Activated CD4-positive, alpha-beta memory T cell treated with anti-CD3 and anti-CD28 coated beads for 36 hours (primary cell): Measurements from ENCODE around the gene AMBRA1. TPM values are rescaled to one million over a fixed set of nuclear protein-coding genes. Genes with fewer than 3 reads are reported as not detected.

Experiments used
- CTCF ChIA-PET: fragments of 350-600 bp; sonication (Branson Sonifier 250); formaldehyde crosslinking; loops from one replicate; lab custom pipeline; 2021; ENCODE audit warnings: antibody characterized with exemption, inconsistent platforms; lab: Charles Lee
- POLR2A ChIA-PET: fragments of 350-600 bp; sonication (Branson Sonifier 250); formaldehyde crosslinking; loops from one replicate; lab custom pipeline; 2021; ENCODE audit warnings: antibody characterized with exemption; lab: Charles Lee
- DNase-seq: peaks from one replicate; pipeline ENCODE4 v3.0.0-alpha.2; 2020
- H3K27ac Mint-ChIP-seq: one replicate; pipeline ENCODE4 v1.8.0; 2021; ENCODE audit warnings: mixed read lengths
- H3K27me3 Mint-ChIP-seq: one replicate; pipeline ENCODE4 v1.8.0; 2021; ENCODE audit warnings: mixed read lengths
- H3K36me3 Mint-ChIP-seq: one replicate; pipeline ENCODE4 v1.8.0; 2021; ENCODE audit warnings: mixed read lengths
- H3K4me1 Mint-ChIP-seq: one replicate; pipeline ENCODE4 v1.8.0; 2021; ENCODE audit warnings: low read depth, mixed read lengths
- H3K4me3 Mint-ChIP-seq: one replicate; pipeline ENCODE4 v1.8.0; 2021; ENCODE audit warnings: mild to moderate bottlenecking, mixed read lengths
- H3K9me3 Mint-ChIP-seq: one replicate; pipeline ENCODE4 v1.8.0; 2021; ENCODE audit warnings: mixed read lengths
- intact Hi-C: fragments of 100-400 bp; cut with micrococcal nuclease; formaldehyde crosslinking; loops from one replicate; pipeline ENCODE4 v1.15.1; 2023
- total RNA-seq, 2 experiments: library from RNA; stranded (reverse); gene quantifications; one replicate each; pipeline ENCODE4 v1.2.3, GENCODE V29; 2021

The AMBRA1 gene
- total RNA-seq, 2 experiments from 2014 or later = 22.5 to 24.1 TPM

- H3K4me1 Mint-ChIP-seq = peaks cover 8% of the 10 kb centered on the region
- H3K27me3 Mint-ChIP-seq = no peaks in the 10 kb centered on the region
- CTCF ChIA-PET = interaction anchor here (2.0 to 7.1 kb wide), 3 partner anchors 13 to 52 kb away, joined by 9 to 74 read pairs (median 19); no protein-coding TSS in a partner anchor
- peaks cover 40% of the 10 kb centered on the region for H3K36me3 Mint-ChIP-seq
- H3K27ac Mint-ChIP-seq = no peak overlapping the region
- POLR2A ChIA-PET = no interaction called here
- H3K4me3 Mint-ChIP-seq = no peak overlapping the region
- intact Hi-C loops = no loop called here
- no peaks in the 10 kb centered on the region for H3K9me3 Mint-ChIP-seq
- no peak for DNase-seq
Observed at GRCh38 chr11:46541593-46542371, 52.0 kb downstream of the AMBRA1 start.

GRCh38 chr11:46540807-46541206 lies 53.0 kb downstream of the AMBRA1 start:
- intact Hi-C loops = no loop called here
- H3K4me1 Mint-ChIP-seq = peaks cover 8% of the 10 kb centered on the region
- H3K36me3 Mint-ChIP-seq = peaks cover 36% of the 10 kb centered on the region
- no peak overlapping the region for H3K4me3 Mint-ChIP-seq
- H3K27me3 Mint-ChIP-seq = no peaks in the 10 kb centered on the region
- ChIA-PET CTCF (interaction anchor here (3.6 to 7.1 kb wide), 2 partner anchors 12 to 51 kb away, joined by 19 to 74 read pairs; no protein-coding TSS in a partner anchor), POLR2A (no interaction called here)
- no peaks in the 10 kb centered on the region for H3K9me3 Mint-ChIP-seq
- no peak overlapping the region for H3K27ac Mint-ChIP-seq
- no peak for DNase-seq

GRCh38 chr11:46537537-46538295 lies 56.1 kb downstream of the AMBRA1 start:
- H3K27ac Mint-ChIP-seq = no peak overlapping the region
- peaks cover 14% of the 10 kb centered on the region for H3K4me1 Mint-ChIP-seq
- no peak overlapping the region for H3K4me3 Mint-ChIP-seq
- no peaks in the 10 kb centered on the region for H3K27me3 Mint-ChIP-seq
- intact Hi-C loops = loop anchor here (2.0 to 10.0 kb wide), 4 partner anchors 47 to 293 kb away; no protein-coding TSS in a partner anchor
- CTCF ChIA-PET = interaction anchor here (0.8 to 7.1 kb wide), 20 partner anchors 8 to 169 kb away, joined by 3 to 74 read pairs (median 4); partner anchors contain the start of genes AMBRA1, CHRM4 and ZNF408
- DNase-seq = peak; percentile 76
- H3K36me3 Mint-ChIP-seq = peaks cover 13% of the 10 kb centered on the region
- no peaks in the 10 kb centered on the region for H3K9me3 Mint-ChIP-seq
- POLR2A ChIA-PET = no interaction called here

GRCh38 chr11:46537121-46537520 lies 56.7 kb downstream of the AMBRA1 start:
- Mint-ChIP-seq H3K9me3 (no peaks in the 10 kb centered on the region), H3K27me3 (no peaks in the 10 kb centered on the region), H3K4me3 (no peak overlapping the region), H3K4me1 (peaks cover 14% of the 10 kb centered on the region), H3K27ac (no peak overlapping the region), H3K36me3 (peaks cover 7% of the 10 kb centered on the region)
- CTCF ChIA-PET = interaction anchor here (0.6 to 7.1 kb wide), 8 partner anchors 11 to 185 kb away, joined by 3 to 74 read pairs (median 4); no protein-coding TSS in a partner anchor
- no peak for DNase-seq
- intact Hi-C loops = loop anchor here (2.0 to 10.0 kb wide), 4 partner anchors 46 to 292 kb away; no protein-coding TSS in a partner anchor
- POLR2A ChIA-PET = no interaction called here

- intact Hi-C loops = loop anchor here (2.0 to 10.0 kb wide), 4 partner anchors 45 to 291 kb away; no protein-coding TSS in a partner anchor
- no peak for DNase-seq
- H3K27me3 Mint-ChIP-seq = no peaks in the 10 kb centered on the region
- no peak overlapping the region for H3K27ac Mint-ChIP-seq
- CTCF ChIA-PET = interaction anchor here (0.7 to 7.1 kb wide), 8 partner anchors 40 to 293 kb away, joined by 3 to 74 read pairs (median 4); partner anchors contain the start of gene CHRM4
- H3K9me3 Mint-ChIP-seq = no peaks in the 10 kb centered on the region
- H3K4me1 Mint-ChIP-seq = peaks cover 16% of the 10 kb centered on the region
- no peaks in the 10 kb centered on the region for H3K36me3 Mint-ChIP-seq
- POLR2A ChIA-PET = no interaction called here
- H3K4me3 Mint-ChIP-seq = no peak overlapping the region
Observed at GRCh38 chr11:46535688-46536087, 58.1 kb downstream of the AMBRA1 start.

GRCh38 chr11:46534711-46535110 lies 59.1 kb downstream of the AMBRA1 start:
- H3K27ac Mint-ChIP-seq = no peak overlapping the region
- no peaks in the 10 kb centered on the region for H3K9me3 Mint-ChIP-seq
- CTCF ChIA-PET = interaction anchor here (0.6 to 7.1 kb wide), 2 partner anchors 45 to 80 kb away, joined by 4 to 74 read pairs; no protein-coding TSS in a partner anchor
- intact Hi-C loops = loop anchor here (5.0 to 10.0 kb wide), 2 partner anchors 167 to 290 kb away; no protein-coding TSS in a partner anchor
- POLR2A ChIA-PET = interaction anchor here (0.5 kb wide), 1 partner anchor 57 kb away, joined by 3 read pairs; no protein-coding TSS in a partner anchor
- H3K4me3 Mint-ChIP-seq = no peak overlapping the region
- DNase-seq = no peak
- H3K36me3 Mint-ChIP-seq = no peaks in the 10 kb centered on the region
- no peaks in the 10 kb centered on the region for H3K27me3 Mint-ChIP-seq
- peaks cover 23% of the 10 kb centered on the region for H3K4me1 Mint-ChIP-seq

GRCh38 chr11:46533396-46534100 lies 60.3 kb downstream of the AMBRA1 start:
- intact Hi-C loops = loop anchor here (10.0 kb wide), 1 partner anchor 289 kb away; no protein-coding TSS in a partner anchor
- no peak for DNase-seq
- Mint-ChIP-seq H3K27ac (no peak overlapping the region), H3K27me3 (no peaks in the 10 kb centered on the region), H3K4me1 (peaks cover 35% of the 10 kb centered on the region), H3K9me3 (no peaks in the 10 kb centered on the region), H3K36me3 (no peaks in the 10 kb centered on the region), H3K4me3 (no peak overlapping the region)
- ChIA-PET POLR2A (no interaction called here), CTCF (interaction anchor here (0.6 to 5.8 kb wide), 4 partner anchors 13 to 145 kb away, joined by 3 to 53 read pairs (median 4); partner anchors contain the start of gene CHRM4)

- H3K4me1 Mint-ChIP-seq = peaks cover 38% of the 10 kb centered on the region
- DNase-seq = no peak
- POLR2A ChIA-PET = no interaction called here
- intact Hi-C loops = loop anchor here (1.0 to 10.0 kb wide), 4 partner anchors 39 to 285 kb away; no protein-coding TSS in a partner anchor
- H3K9me3 Mint-ChIP-seq = peaks cover 4% of the 10 kb centered on the region
- CTCF ChIA-PET = interaction anchor here (0.5 to 5.8 kb wide), 36 partner anchors 8 to 287 kb away, joined by 3 to 77 read pairs (median 6); partner anchors contain the start of genes ATG13 and CHRM4
- peaks cover 10% of the 10 kb centered on the region for H3K36me3 Mint-ChIP-seq
- H3K27ac Mint-ChIP-seq = no peak overlapping the region
- H3K27me3 Mint-ChIP-seq = no peaks in the 10 kb centered on the region
- no peak overlapping the region for H3K4me3 Mint-ChIP-seq
Observed at GRCh38 chr11:46529928-46530574, 63.8 kb downstream of the AMBRA1 start.

- Mint-ChIP-seq H3K27me3 (no peaks in the 10 kb centered on the region), H3K4me3 (no peak overlapping the region), H3K9me3 (peaks cover 4% of the 10 kb centered on the region), H3K4me1 (peaks cover 38% of the 10 kb centered on the region), H3K36me3 (peaks cover 10% of the 10 kb centered on the region), H3K27ac (peak overlapping the region; percentile 80)
- intact Hi-C loops = loop anchor here (1.0 to 2.0 kb wide), 3 partner anchors 38 to 177 kb away; no protein-coding TSS in a partner anchor
- peak; percentile 84 for DNase-seq
- CTCF ChIA-PET = interaction anchor here (0.5 to 5.8 kb wide), 35 partner anchors 9 to 286 kb away, joined by 3 to 77 read pairs (median 5); partner anchors contain the start of genes ATG13 and CHRM4
- POLR2A ChIA-PET = no interaction called here
Observed at GRCh38 chr11:46529095-46529905, 64.5 kb downstream of the AMBRA1 start.
